ENCODE measurements around the gene STX11. TPM values are rescaled to one million over a fixed set of nuclear protein-coding genes. Genes with fewer than 3 reads are reported as not detected.

STX11 gene
- 10 to 100 TPM; 19.6 to 20.9 TPM for total RNA-seq

DNA sequence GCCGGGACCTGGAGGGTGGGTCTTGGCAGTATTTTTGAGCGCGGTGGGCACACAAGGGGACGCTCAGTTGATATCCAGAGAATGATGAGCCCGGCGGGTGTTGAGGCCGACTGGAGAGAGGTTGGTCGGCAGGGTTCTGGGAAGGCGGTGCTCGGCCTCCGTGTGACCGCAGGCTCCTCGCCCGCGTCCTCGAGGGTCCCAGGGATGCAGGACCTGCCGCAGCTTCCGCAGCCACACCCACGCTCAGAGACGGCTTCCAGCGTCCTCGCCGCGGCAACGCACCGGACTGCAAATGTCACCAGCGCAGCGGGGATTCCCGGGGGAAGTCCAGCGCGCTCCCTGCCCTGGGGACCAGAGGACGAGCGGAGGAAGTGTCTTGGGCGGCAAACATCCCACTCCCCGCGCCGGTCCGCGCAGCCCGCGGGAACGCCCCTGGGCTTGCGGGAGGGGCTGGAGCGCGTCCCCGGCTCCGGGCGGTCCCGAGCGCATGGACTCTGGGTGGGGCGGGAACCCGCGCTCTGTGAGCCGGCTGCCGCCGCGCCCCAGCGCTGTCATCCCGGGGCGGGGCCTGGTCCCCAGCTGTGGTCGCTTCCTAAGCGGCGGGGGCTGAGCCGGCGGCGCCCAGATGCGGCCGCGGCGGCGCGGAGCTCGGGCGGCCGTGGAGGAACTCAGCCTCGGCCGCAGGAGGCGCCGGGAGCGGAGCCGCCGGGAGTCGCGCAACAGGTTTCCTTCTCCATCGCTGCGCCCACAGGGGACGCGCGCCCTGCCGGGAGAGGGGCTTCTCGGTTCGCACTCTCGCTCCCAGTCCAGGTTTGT is at the start of gene STX11:
TSS of gene STX11 (plus strand) at position 624 of the 816 bp plus-strand sequence. CDS start 36,111 bp downstream, outside the sequence.
- CTCF ChIA-PET = interaction anchor here (0.8 kb wide), 1 partner anchor 68 kb away, joined by 3 read pairs; no protein-coding TSS in a partner anchor
- ATAC-seq = peak; percentile 80
- H3K4me3 Mint-ChIP-seq = peak within 1 kb of the TSS; percentile 84
- DNase-seq = peak; percentile 91
- intact Hi-C loops (cut with DNase I, micrococcal nuclease) = loop anchor here (1.0 to 10.0 kb wide), 6 partner anchors 45 to 1665 kb away; partner anchors contain the start of genes FBXO30 (in 1 of the 2), HIVEP2 (in 1 of the 2), LTV1 (in 1 of the 2) and UTRN (in 1 of the 2)
- peaks cover 35% of the 10 kb centered on the region for H3K36me3 Mint-ChIP-seq (ENCODE audit: low read depth)
- peak within 1 kb of the TSS; percentile 95 for H3K27ac Mint-ChIP-seq
- no peaks in the 10 kb centered on the region for H3K9me3 Mint-ChIP-seq (ENCODE audit: low read depth)
- POLR2A ChIA-PET = interaction anchor here (2.0 kb wide), 1 partner anchor 19 kb away, joined by 11 read pairs; no protein-coding TSS in a partner anchor
- peaks cover 5% of the 10 kb centered on the region for H3K27me3 Mint-ChIP-seq
- peaks cover 41% of the 10 kb centered on the region for H3K4me1 Mint-ChIP-seq

DNA sequence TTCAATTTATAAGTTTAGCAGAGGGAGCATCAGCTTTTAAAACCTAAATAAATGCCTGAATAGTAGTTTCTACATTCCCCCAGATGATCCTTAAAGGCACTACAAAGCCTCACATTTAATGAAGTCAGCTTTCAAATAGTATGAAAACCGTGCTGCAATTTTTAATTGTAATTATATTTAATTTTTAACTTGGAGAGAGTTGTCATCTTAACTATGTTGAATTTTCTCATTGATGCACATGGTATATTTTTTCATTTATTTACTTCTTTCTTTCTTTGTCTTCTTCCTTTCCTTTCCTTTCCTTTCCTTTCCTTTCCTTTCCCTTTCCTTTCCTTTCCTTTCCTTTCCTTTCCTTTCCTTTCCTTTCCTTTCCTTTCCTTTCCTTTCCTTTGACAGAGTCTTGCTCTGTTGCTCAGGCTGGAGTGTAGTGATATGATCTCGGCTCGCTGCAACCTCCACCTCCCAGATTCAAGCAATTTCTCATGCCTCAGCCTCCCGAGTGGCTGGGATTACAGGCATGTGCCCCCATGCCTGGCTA is 47.2 kb upstream of the STX11 start:
- Mint-ChIP-seq H3K4me3 (no peak overlapping the region), H3K27ac (no peak overlapping the region), H3K9me3 (ENCODE audit: low read depth) (no peaks in the 10 kb centered on the region), H3K4me1 (peaks cover 8% of the 10 kb centered on the region), H3K36me3 (ENCODE audit: low read depth) (no peaks in the 10 kb centered on the region), H3K27me3 (no peaks in the 10 kb centered on the region)
- no peak for DNase-seq
- intact Hi-C loops (cut with DNase I, micrococcal nuclease) = loop anchor here in 1 of 2 experiments (10.0 kb wide), 1 partner anchor 832 kb away; no protein-coding TSS in a partner anchor
- ChIA-PET CTCF (interaction anchor here (0.6 to 1.4 kb wide), 9 partner anchors 14 to 1251 kb away, joined by 3 to 13 read pairs (median 3); no protein-coding TSS in a partner anchor), POLR2A (no interaction called here)
- ATAC-seq = no peak

DNA sequence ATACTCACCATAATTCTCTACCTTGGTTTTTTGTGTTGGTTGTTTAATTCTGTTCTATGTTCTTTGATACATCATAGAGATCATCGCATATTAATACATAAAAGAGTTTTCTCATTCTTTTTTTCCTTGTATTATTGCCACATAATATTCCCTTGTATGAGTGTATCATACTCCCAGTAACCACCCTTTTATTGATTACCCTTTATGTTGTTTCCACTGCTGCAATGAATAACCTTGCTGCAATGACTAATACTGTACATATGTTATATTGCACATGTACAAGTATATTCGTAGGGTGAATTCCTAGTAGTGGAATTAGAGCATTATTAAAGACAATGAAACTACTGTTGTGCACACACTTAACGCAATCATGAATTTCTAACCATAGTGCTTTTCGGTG is 45.8 kb upstream of the STX11 start:
- ATAC-seq (no peak), DNase-seq (no peak)
- H3K4me3 Mint-ChIP-seq = no peak overlapping the region
- no peaks in the 10 kb centered on the region for H3K36me3 Mint-ChIP-seq (ENCODE audit: low read depth)
- H3K9me3 Mint-ChIP-seq (ENCODE audit: low read depth) = no peaks in the 10 kb centered on the region
- H3K27ac Mint-ChIP-seq = no peak overlapping the region
- ChIA-PET POLR2A (no interaction called here), CTCF (interaction anchor here (0.7 to 1.9 kb wide), 17 partner anchors 10 to 479 kb away, joined by 3 to 37 read pairs (median 4); no protein-coding TSS in a partner anchor)
- peaks cover 8% of the 10 kb centered on the region for H3K4me1 Mint-ChIP-seq
- H3K27me3 Mint-ChIP-seq = no peaks in the 10 kb centered on the region
- intact Hi-C loops (cut with DNase I, micrococcal nuclease) = loop anchor here (2.0 to 10.0 kb wide), 2 partner anchors 46 to 830 kb away; partner anchors contain the start of gene STX11 (in 2 of the 2)

DNA sequence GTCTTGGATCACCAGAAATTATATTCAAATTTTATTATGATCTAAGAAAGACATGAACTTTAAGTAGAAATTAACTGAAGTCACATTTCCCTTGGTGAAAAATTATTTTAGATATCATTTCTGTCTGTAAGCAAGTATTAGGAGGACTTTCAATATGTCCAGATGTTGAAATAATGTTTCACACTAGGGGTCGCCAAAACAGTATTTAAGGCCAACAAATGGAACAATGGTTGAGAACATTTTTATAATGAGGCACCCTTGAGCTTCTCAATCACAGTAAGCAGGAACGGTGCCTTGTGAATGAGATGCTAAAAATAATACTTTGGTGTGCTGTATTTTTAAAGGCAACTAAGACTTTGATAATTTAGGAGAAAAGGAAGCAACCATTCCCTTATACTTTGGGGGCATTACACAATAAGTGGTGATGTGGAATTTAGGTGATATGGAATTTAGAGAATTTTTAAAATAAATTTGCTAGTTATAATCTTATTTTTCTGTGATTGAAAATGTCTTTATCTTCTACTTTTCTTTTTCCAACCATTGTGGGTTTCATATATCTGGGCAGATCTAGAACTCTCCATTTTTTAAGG is 45.3 kb upstream of the STX11 start:
- H3K27ac Mint-ChIP-seq = no peak overlapping the region
- intact Hi-C loops (cut with DNase I, micrococcal nuclease) = loop anchor here (1.0 to 10.0 kb wide), 5 partner anchors 46 to 1107 kb away; partner anchors contain the start of gene STX11 (in 2 of the 2)
- H3K9me3 Mint-ChIP-seq (ENCODE audit: low read depth) = no peaks in the 10 kb centered on the region
- ChIA-PET CTCF (interaction anchor here (0.6 to 1.9 kb wide), 26 partner anchors 10 to 480 kb away, joined by 3 to 37 read pairs (median 3); no protein-coding TSS in a partner anchor), POLR2A (interaction anchor here (0.5 kb wide), 1 partner anchor 382 kb away, joined by 3 read pairs; no protein-coding TSS in a partner anchor)
- peaks cover 8% of the 10 kb centered on the region for H3K4me1 Mint-ChIP-seq
- DNase-seq (peak; percentile 30), ATAC-seq (peak; percentile 78)
- no peaks in the 10 kb centered on the region for H3K27me3 Mint-ChIP-seq
- H3K4me3 Mint-ChIP-seq = no peak overlapping the region
- no peaks in the 10 kb centered on the region for H3K36me3 Mint-ChIP-seq (ENCODE audit: low read depth)

DNA sequence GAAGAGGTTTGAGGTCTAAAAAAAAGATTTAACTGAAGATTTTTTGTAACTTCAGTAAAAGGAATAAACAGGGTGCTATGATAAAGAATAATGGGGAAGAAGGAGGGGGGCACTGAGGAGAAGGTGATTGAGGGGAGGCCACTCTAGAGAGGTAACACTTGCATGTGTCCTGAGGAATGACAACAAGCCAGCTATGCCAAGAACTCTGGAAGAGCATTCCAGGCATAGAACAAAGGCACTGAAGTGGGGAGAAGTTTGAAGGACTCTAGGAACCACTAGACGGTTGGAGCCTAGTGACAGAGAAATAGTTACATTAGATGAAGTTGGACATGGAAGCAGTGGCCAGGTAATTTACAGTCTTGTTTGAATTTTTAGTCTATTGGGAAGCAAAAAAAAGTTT is 44.1 kb upstream of the STX11 start:
- POLR2A ChIA-PET = interaction anchor here (0.5 to 0.6 kb wide), 2 partner anchors 156 to 367 kb away, joined by 4 to 8 read pairs; no protein-coding TSS in a partner anchor
- no peaks in the 10 kb centered on the region for H3K9me3 Mint-ChIP-seq (ENCODE audit: low read depth)
- no peak for DNase-seq
- H3K4me3 Mint-ChIP-seq = no peak overlapping the region
- no peaks in the 10 kb centered on the region for H3K27me3 Mint-ChIP-seq
- peak overlapping the region; percentile 0 for H3K27ac Mint-ChIP-seq
- intact Hi-C loops (cut with DNase I, micrococcal nuclease) = loop anchor here in 1 of 2 experiments (5.0 to 10.0 kb wide), 2 partner anchors 829 to 1106 kb away; no protein-coding TSS in a partner anchor
- H3K4me1 Mint-ChIP-seq = peaks cover 8% of the 10 kb centered on the region
- H3K36me3 Mint-ChIP-seq (ENCODE audit: low read depth) = no peaks in the 10 kb centered on the region
- CTCF ChIA-PET = interaction anchor here (0.6 to 2.5 kb wide), 7 partner anchors 8 to 1528 kb away, joined by 3 to 37 read pairs (median 5); no protein-coding TSS in a partner anchor
- ATAC-seq = no peak

DNA sequence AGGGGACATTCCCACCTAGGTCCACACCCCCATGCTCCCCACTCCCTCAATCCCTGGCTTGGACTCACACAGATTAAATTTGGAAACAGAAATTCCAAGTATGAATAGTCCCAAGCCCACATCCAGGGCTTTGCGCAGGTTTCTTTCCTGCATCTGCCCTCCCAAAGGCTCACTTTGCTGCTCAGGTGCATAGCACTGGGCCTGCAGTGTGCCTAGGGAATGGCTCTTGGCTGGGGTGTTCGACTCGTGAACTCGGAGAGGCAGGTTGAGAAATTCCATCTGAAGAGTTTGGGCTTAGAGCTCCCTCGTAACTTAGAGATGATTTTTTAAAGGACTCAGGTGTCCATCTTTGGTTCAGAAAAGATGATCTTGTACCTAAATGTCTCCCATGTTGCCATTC is 40.1 kb upstream of the STX11 start:
- H3K27ac Mint-ChIP-seq = no peak overlapping the region
- ATAC-seq (no peak), DNase-seq (no peak)
- intact Hi-C loops (cut with DNase I, micrococcal nuclease) = no loop called here
- ChIA-PET POLR2A (no interaction called here), CTCF (interaction anchor here (0.6 to 2.0 kb wide), 3 partner anchors 10 to 109 kb away, joined by 3 to 9 read pairs (median 5); no protein-coding TSS in a partner anchor)
- no peak overlapping the region for H3K4me3 Mint-ChIP-seq
- no peaks in the 10 kb centered on the region for H3K36me3 Mint-ChIP-seq (ENCODE audit: low read depth)
- peaks cover 6% of the 10 kb centered on the region for H3K4me1 Mint-ChIP-seq
- H3K27me3 Mint-ChIP-seq = no peaks in the 10 kb centered on the region
- no peaks in the 10 kb centered on the region for H3K9me3 Mint-ChIP-seq (ENCODE audit: low read depth)

DNA sequence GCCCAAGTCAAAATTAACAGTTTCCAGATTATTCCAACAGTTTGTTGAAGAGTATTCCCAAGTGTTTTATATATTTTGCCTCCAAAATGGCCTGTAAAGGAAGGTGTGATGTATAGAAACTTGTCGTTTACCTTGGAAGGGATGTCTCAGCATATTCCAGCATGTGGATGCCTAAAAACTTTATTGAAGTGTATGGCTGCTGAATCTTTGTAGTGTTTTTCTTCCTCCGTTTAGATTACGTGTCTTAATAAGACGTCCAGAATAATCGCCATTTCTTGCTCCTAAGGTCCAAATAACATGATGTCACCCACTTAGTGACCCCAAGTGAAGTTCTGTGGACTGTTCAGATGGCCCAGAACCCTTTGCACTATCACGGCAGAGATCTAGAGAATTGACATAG is 37.0 kb upstream of the STX11 start:
- Mint-ChIP-seq H3K27me3 (no peaks in the 10 kb centered on the region), H3K9me3 (ENCODE audit: low read depth) (no peaks in the 10 kb centered on the region), H3K27ac (no peak overlapping the region), H3K4me1 (no peaks in the 10 kb centered on the region), H3K36me3 (ENCODE audit: low read depth) (no peaks in the 10 kb centered on the region), H3K4me3 (no peak overlapping the region)
- CTCF ChIA-PET = interaction anchor here (1.5 kb wide), 1 partner anchor 10 kb away, joined by 11 read pairs; no protein-coding TSS in a partner anchor
- no peak for DNase-seq
- no peak for ATAC-seq
- intact Hi-C loops (cut with DNase I, micrococcal nuclease) = no loop called here
- POLR2A ChIA-PET = no interaction called here

DNA sequence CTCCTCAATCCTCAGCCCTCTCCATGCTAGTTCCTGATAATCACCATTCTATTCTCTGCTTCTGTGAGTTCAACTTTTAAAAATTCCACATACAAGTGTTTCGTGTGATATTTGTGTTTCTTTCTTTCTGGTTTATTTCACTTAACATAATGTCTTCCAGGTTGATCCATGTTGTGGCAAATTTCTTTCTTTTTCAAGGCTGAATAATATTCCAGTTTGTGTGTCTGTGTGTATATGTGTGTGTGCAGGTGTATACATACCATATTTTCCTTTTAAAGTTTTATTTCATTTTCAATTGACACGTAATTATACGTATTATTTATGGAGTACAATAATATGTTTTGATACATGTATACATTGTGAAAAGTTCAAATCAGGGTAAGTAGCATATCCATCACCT is 35.1 kb upstream of the STX11 start:
- H3K27me3 Mint-ChIP-seq = no peaks in the 10 kb centered on the region
- H3K4me1 Mint-ChIP-seq = no peaks in the 10 kb centered on the region
- no peak for DNase-seq
- ChIA-PET POLR2A (no interaction called here), CTCF (interaction anchor here (0.9 to 1.3 kb wide), 5 partner anchors 9 to 108 kb away, joined by 4 to 6 read pairs (median 5); no protein-coding TSS in a partner anchor)
- ATAC-seq = no peak
- H3K4me3 Mint-ChIP-seq = no peak overlapping the region
- H3K27ac Mint-ChIP-seq = no peak overlapping the region
- H3K36me3 Mint-ChIP-seq (ENCODE audit: low read depth) = no peaks in the 10 kb centered on the region
- no peaks in the 10 kb centered on the region for H3K9me3 Mint-ChIP-seq (ENCODE audit: low read depth)
- intact Hi-C loops (cut with DNase I, micrococcal nuclease) = no loop called here

DNA sequence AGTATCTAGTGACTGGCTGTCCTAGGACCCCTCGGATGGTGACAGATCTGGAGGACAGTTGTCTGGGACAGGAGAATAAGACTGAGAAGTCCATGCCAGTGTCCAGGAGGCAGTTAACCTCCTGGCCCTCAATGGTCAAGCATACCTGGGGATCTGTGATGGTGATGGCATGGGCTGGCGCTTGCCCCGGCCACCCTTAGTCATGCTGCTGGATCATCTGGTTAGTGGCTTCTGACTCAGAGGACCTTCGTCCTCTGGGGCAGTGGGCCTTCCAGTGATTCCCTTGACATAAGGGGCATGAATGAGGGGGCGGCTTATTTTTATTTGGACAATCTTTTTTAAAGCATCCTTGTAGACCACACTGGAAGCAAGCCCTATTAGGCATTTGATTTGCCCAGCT is 30.9 kb upstream of the STX11 start:
- H3K9me3 Mint-ChIP-seq (ENCODE audit: low read depth) = no peaks in the 10 kb centered on the region
- H3K36me3 Mint-ChIP-seq (ENCODE audit: low read depth) = no peaks in the 10 kb centered on the region
- no peaks in the 10 kb centered on the region for H3K4me1 Mint-ChIP-seq
- no peak overlapping the region for H3K4me3 Mint-ChIP-seq
- ATAC-seq = no peak
- DNase-seq = no peak
- CTCF ChIA-PET = no interaction called here
- H3K27ac Mint-ChIP-seq = no peak overlapping the region
- POLR2A ChIA-PET = no interaction called here
- intact Hi-C loops (cut with DNase I, micrococcal nuclease) = no loop called here
- H3K27me3 Mint-ChIP-seq = no peaks in the 10 kb centered on the region

DNA sequence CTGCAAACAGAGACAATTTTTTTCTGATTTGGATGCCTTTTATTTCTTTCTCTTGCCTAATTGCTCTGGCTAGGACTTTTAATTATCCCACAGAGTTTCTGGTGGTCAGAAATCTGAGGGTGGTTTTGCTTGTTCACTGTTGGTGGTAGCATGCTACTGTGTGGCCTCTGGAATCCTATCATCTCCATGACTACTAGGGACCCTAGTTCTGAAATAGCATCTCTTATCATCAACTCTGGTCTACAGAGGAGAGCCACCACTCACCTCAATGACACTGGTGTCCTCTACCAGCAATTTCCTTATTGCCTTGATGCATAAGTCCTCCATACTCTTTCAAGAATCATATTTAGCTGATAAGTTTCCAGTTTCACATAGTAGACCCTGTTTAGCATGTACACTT is 27.5 kb upstream of the STX11 start:
- H3K4me3 Mint-ChIP-seq = no peak overlapping the region
- no peaks in the 10 kb centered on the region for H3K36me3 Mint-ChIP-seq (ENCODE audit: low read depth)
- ChIA-PET POLR2A (no interaction called here), CTCF (interaction anchor here (0.9 to 3.5 kb wide), 2 partner anchors 9 to 15 kb away, joined by 4 to 11 read pairs; no protein-coding TSS in a partner anchor)
- DNase-seq = no peak
- H3K9me3 Mint-ChIP-seq (ENCODE audit: low read depth) = no peaks in the 10 kb centered on the region
- H3K27me3 Mint-ChIP-seq = no peaks in the 10 kb centered on the region
- H3K4me1 Mint-ChIP-seq = peaks cover 2% of the 10 kb centered on the region
- intact Hi-C loops (cut with DNase I, micrococcal nuclease) = no loop called here
- no peak overlapping the region for H3K27ac Mint-ChIP-seq
- no peak for ATAC-seq

DNA sequence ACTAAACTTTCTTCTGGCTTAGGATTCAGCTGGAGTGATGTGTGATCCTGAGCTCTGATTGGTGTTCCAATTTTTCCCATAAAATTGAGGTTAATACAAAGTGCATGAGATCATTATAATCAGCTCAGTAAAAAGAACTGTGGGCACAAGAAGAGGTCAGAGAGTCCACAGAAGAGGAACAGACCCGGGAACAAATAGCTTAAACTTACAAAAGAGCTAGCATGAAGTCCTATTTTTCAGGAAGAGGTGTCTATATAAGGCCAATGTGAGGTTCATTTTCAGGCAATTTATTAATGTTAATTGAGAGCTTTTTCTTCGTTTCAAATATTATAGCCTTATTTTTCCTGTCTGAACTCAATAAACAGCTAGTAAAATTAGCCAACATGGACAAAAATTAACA is 26.9 kb upstream of the STX11 start:
- intact Hi-C loops (cut with DNase I, micrococcal nuclease) = no loop called here
- H3K9me3 Mint-ChIP-seq (ENCODE audit: low read depth) = no peaks in the 10 kb centered on the region
- ChIA-PET POLR2A (no interaction called here), CTCF (interaction anchor here (0.9 to 3.5 kb wide), 4 partner anchors 9 to 95 kb away, joined by 3 to 11 read pairs (median 4); no protein-coding TSS in a partner anchor)
- ATAC-seq = no peak
- H3K4me3 Mint-ChIP-seq = no peak overlapping the region
- no peak overlapping the region for H3K27ac Mint-ChIP-seq
- peaks cover 2% of the 10 kb centered on the region for H3K4me1 Mint-ChIP-seq
- no peak for DNase-seq
- no peaks in the 10 kb centered on the region for H3K27me3 Mint-ChIP-seq
- no peaks in the 10 kb centered on the region for H3K36me3 Mint-ChIP-seq (ENCODE audit: low read depth)

All from activated CD4-positive, alpha-beta T cell treated with anti-CD3 and anti-CD28 coated beads for 36 hours (primary cell).